Left lung (tissue), 10 donors: ENCODE data around the gene PWWP2B. TPM values are rescaled to one million over a fixed set of nuclear protein-coding genes. Genes with fewer than 3 reads are reported as not detected.

Experiments
- ATAC-seq: fragments of 200-7000 bp; cut with Tn5 transposase; one replicate; pipeline ENCODE4 v1.9.1; 2020; ENCODE audit warnings: moderate library complexity
- DNase-seq, 4 donors: peaks; one replicate each; pipeline ENCODE4 v3.0.0-alpha.2; 2013 to 2020
- H3K27ac ChIP-seq, 2 donors: fragments of 200-600 bp; sonication (generic) in 1 of 2; one replicate each; pipeline versions ENCODE4 v1.5.0 to v1.8.0; 2020 to 2021
- H3K27me3 ChIP-seq, 2 donors: fragments of 200-600 bp; sonication (generic) in 1 of 2; one replicate each; pipeline versions ENCODE4 v1.5.0 to v1.8.0; 2020 to 2021
- H3K36me3 ChIP-seq, 2 donors: fragments of 200-600 bp; sonication (generic) in 1 of 2; one replicate each; pipeline versions ENCODE4 v1.5.0 to v1.8.0; 2020 to 2021
- H3K4me1 ChIP-seq, 2 donors: fragments of 200-600 bp; one replicate each; pipeline ENCODE4 v1.8.0; 2021
- H3K4me3 ChIP-seq, 2 donors: fragments of 200-600 bp; sonication (generic) in 1 of 2; one replicate each; pipeline versions ENCODE4 v1.5.0 to v1.8.0; 2020 to 2021; ENCODE audit warnings: mild to moderate bottlenecking in 1 of 2
- H3K9me3 ChIP-seq, 2 donors: fragments of 200-600 bp; sonication (generic) in 1 of 2; one replicate each; pipeline versions ENCODE4 v1.5.0 to v1.8.0; 2020 to 2021
- CTCF ChIP-seq, 2 donors: fragments of 200-600 bp; sonication (generic) in 1 of 2; IDR thresholded peaks; one replicate each; pipeline versions ENCODE4 v1.5.0 to v1.8.0; 2021; ENCODE audit warnings: antibody characterized with exemption in 2 of 2
- intact Hi-C, 2 donors: fragments of 100-400 bp; cut with DNase I; formaldehyde crosslinking; loops; one replicate each; pipeline versions ENCODE4 v1.11.2 to v1.14.2; 2022
- polyA plus RNA-seq, 6 donors: library from polyadenylated mRNA; unstranded; fragments of 120-200 nt; gene quantifications; one replicate each; pipeline ENCODE4 v1.2.1, GENCODE V29; 2013; ENCODE audit not compliant: insufficient read length in 6 of 6
- total RNA-seq, 2 donors: library from RNA; stranded (reverse); fragmentation: NEBNext Ultra II Directional; extraction: Animal tissue kit (Norgen Biotek cat#: 25700); gene quantifications; one replicate each; pipeline ENCODE4 v1.2.1, GENCODE V29; 2021
- donor health status: DM: no; HTN: yes; CAD: no.
- donor health status: DM: no; HTN: no; CAD: no.

The PWWP2B gene
- total and polyA plus RNA-seq, 8 donors = 8.4 to 23.2 (median 11.0) TPM

GRCh38 chr10:132361581-132362101 is 35.4 kb upstream of the PWWP2B start:
- H3K4me1 ChIP-seq = peaks cover 0 to 4% of the 10 kb centered on the region in 2 donors
- H3K27me3 ChIP-seq = no peaks in the 10 kb centered on the region
- no peak for TF ChIP-seq CTCF (IDR thresholded peaks at IDR 0.05)
- H3K27ac ChIP-seq = no peak overlapping the region
- DNase-seq = peak in 1 of 4 donors; percentile 71
- H3K36me3 ChIP-seq = peaks cover 0 to 32% of the 10 kb centered on the region in 2 donors
- no peak overlapping the region for H3K4me3 ChIP-seq
- intact Hi-C loops = no loop called here
- no peak for ATAC-seq
- no peaks in the 10 kb centered on the region for H3K9me3 ChIP-seq

- intact Hi-C loops = no loop called here
- H3K4me1 ChIP-seq = peaks cover 0 to under 1% of the 10 kb centered on the region in 2 donors
- H3K27ac ChIP-seq = no peak overlapping the region
- ATAC-seq (no peak), DNase-seq (peak in 1 of 4 donors; percentile 60)
- H3K36me3 ChIP-seq = peaks cover 0 to 36% of the 10 kb centered on the region in 2 donors
- H3K9me3 ChIP-seq = no peaks in the 10 kb centered on the region
- TF ChIP-seq CTCF (IDR thresholded peaks at IDR 0.05) = no peak
- H3K27me3 ChIP-seq = no peaks in the 10 kb centered on the region
- no peak overlapping the region for H3K4me3 ChIP-seq
Measured at GRCh38 chr10:132362151-132362611, 34.8 kb upstream of the PWWP2B start.

- H3K4me1 ChIP-seq = no peaks in the 10 kb centered on the region
- no peak for TF ChIP-seq CTCF (IDR thresholded peaks at IDR 0.05)
- H3K27ac ChIP-seq = no peak overlapping the region
- intact Hi-C loops = no loop called here
- H3K4me3 ChIP-seq = no peak overlapping the region
- H3K27me3 ChIP-seq = no peaks in the 10 kb centered on the region
- DNase-seq (peak in 1 of 4 donors; percentile 56), ATAC-seq (no peak)
- H3K9me3 ChIP-seq = no peaks in the 10 kb centered on the region
- peaks cover 0 to 39% of the 10 kb centered on the region in 2 donors for H3K36me3 ChIP-seq
Measured at GRCh38 chr10:132363376-132363775, 33.6 kb upstream of the PWWP2B start.

GRCh38 chr10:132363921-132364593 is 32.9 kb upstream of the PWWP2B start:
- Histone ChIP-seq H3K27me3 (no peaks in the 10 kb centered on the region), H3K4me3 (no peak overlapping the region), H3K27ac (no peak overlapping the region), H3K36me3 (peaks cover 0 to 39% of the 10 kb centered on the region in 2 donors), H3K4me1 (no peaks in the 10 kb centered on the region), H3K9me3 (no peaks in the 10 kb centered on the region)
- no peak for TF ChIP-seq CTCF (IDR thresholded peaks at IDR 0.05)
- DNase-seq (peak in 1 of 4 donors; percentile 12), ATAC-seq (peak; percentile 57)
- intact Hi-C loops = no loop called here

- DNase-seq (peak in 1 of 4 donors; percentile 38), ATAC-seq (no peak)
- Histone ChIP-seq H3K27me3 (no peaks in the 10 kb centered on the region), H3K4me1 (no peaks in the 10 kb centered on the region), H3K36me3 (peaks cover 0 to 39% of the 10 kb centered on the region in 2 donors), H3K27ac (no peak overlapping the region), H3K9me3 (no peaks in the 10 kb centered on the region), H3K4me3 (no peak overlapping the region)
- no peak for TF ChIP-seq CTCF (IDR thresholded peaks at IDR 0.05)
- intact Hi-C loops = no loop called here
Measured at GRCh38 chr10:132364594-132364970, 32.4 kb upstream of the PWWP2B start.
